GM21526 (cell line): ENCODE data around the gene COL18A1.

Experiments used
- ATAC-seq: cut with Tn5 transposase; IDR thresholded peaks from one replicate; pipeline ENCODE4 v1.9.1; 2021; ENCODE audit warnings: moderate library complexity; ENCODE audit not compliant: unreplicated experiment, low FRiP score

Gene COL18A1

DNA sequence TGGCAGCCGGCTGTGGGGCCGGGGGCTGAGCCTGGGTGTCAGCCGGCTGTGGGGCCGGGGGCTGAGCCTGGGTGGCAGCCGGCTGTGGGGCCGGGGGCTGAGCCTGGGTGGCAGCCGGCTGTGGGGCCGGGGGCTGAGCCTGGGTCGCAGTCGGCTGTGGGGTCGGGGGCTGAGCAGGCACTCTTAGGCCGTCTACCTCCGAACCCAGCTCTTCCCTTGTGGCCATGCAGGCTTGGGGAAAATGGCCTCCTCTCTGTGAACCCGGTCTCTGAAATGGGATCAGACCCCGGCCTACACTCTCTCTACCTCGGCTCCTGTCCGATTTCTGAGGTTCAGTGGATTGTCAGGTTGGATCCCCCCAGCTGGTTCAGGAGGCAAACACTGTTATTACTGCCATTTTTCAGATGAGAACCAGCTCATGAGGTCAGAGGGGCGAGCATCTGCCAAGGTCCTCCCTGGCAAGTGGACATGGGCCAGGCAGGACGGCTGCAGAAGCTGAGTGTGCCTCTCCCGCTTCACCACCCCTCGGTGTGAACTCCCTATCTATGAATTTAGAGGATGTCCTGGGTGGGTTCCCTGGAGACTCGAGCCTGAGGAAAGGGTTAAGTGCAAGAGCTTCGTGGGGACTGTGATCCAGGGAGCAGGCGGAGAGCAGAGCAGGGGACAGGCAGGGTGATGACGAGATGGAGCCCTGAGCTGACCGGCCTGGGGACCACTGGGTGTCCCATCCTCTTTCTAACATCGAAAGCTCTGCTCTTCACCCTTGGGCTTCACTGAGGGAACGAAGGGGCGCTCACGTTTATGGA lies 10.9 kb upstream of the COL18A1 start:
- ATAC-seq = no peak

- no peak for ATAC-seq
Observed at GRCh38 chr21:45396620-45396995, 8.4 kb upstream of the COL18A1 start.

DNA sequence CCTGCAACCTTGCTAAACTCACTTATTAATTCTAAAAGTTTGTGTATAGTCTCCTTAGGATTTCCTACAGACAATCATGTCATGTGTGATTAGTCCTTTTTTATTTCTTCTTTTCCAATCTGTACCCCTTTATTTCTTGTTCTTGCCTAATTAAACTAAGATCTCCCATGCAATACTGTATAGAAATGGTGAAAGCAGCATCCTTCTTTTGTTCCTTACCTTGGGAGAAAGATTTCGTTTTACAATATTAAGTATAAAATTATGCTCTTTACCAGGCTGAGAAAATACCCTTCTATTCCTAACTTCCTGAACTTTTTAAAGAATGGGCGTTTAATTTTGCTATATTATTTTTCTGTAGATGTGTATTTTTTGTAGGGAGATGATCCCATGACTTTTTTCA lies 7.6 kb upstream of the COL18A1 start:
- ATAC-seq = no peak

DNA sequence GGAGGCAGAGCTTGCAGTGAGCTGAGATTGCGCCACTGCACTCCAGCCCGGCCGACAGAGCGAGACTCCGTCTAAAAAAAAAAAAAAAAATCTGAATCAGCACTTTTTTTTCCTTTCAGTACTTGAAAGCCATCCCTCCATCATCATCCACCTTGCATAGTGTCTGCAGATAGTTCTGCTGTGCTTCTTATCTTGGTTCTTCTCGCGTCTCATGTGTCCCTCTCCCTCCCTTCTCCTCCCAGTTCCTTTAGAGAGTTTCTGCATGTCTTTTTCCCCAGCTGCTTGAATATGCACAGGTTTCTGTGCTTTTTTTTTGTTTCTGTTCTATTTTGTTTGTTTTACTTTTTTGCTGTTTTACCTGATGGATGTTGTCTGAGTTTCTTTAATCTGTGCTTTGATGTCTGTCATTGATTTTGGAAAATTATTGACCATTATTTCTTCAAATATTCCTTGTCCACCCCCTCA lies 3.9 kb upstream of the COL18A1 start:
- ATAC-seq = no peak

GRCh38 chr21:45401916-45402900 lies 2.8 kb upstream of the COL18A1 start:
- no peak for ATAC-seq

DNA sequence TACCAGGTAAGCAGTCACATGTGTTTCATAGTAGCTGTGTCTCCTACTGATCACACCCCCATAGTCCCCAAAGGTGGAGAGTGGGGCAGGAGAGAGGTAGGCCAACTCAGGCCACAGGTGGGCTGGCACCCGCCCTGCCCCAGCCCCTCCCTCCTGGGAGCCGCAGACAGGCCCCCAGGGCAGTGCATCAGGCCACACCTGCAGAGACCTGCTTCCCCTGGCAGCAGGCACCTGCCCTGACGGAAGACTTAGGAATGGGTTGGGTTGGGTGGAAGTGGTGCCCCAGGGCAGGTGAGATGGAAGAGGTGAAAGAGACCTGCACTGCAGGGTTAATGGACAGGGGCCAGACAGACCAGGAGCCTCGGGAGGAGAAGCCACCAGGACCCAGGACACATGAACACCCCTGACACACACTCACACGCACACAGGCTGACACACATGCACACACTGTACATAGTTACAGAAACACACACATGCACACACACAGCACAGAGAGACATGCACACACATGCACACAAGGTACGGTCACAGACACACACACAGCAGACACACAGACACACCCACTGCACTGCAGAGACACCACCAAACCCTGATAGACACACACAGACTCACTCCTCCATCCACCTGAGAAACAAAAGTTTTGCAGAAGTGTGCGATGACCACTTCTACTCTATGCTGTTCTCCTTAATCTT lies 1.7 kb upstream of the COL18A1 start:
- ATAC-seq = no peak

DNA sequence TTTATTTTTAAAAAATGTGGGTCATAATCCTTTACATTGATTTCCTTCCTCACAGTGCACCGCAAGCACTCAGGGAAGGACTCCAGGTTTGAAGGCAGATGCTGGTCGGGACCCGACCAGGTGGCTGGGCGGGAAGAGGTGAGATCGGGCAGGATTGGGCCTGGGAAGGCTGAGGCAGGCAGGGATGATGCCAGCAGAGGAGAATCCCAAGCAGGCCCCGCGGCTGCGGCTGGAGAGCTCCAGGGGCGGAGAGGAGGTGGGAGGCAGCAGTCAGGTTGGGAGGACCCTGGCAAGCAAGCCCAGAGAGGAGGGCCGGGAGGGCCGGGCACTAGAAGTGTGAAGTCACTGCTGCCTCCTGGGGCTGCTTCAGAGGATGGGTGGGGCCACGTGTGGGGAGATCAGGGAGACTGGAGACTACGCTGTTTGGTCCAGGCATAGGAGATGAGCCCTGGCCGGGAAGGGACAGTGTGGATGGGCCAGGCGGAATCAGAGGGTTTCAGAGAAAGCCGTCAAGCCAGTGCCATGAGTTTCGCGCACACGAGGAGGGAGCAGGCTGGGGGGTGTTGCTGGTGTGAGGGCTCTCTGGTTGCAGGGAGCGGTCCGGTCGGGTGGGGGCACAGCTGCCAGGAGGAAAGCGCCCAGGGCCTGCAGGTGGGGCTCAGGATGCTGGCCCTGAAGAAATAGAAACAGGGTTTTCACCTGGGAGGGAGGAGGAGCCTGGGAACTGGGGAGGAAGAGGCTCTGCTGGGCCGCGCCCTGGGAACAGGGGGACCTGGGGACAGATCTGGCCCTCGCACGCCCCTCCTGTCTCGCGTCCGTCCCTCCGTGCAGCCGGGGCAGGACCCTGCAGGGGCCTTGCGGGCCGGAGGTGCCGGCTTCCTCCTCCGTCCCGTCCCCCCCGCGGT lies 888 bp upstream of the COL18A1 start:
- ATAC-seq = no peak

DNA sequence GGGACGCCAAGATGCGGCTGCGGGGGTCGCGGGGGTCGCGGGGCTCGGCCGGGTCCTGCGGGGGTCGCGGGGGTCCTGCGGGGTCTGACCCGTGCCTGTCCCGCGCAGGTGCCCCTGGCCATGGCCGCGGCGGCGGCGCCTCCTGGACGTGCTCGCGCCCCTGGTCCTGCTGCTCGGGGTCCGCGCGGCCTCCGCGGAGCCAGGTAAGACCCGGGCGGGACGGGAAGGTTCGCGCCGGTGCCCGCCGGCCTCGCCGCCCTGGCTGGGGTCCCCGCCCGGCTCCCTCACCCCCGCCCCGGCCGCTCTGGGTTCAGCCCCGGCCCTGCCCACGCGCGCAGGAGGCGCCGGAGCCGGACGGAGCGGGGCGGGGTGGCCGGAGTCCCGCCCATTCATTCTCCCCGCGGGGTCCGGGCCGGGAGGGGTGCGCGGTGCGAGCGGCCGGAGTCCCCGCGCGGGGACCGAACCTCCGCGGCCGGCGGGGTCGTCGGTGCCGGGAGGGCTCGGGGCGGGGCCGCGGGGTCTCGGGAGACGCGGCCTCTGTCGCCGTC lies 380 bp downstream of the COL18A1 start:
- ATAC-seq = no peak

- ATAC-seq = no peak
Observed at GRCh38 chr21:45405819-45406762, 1.1 kb downstream of the COL18A1 start.

DNA sequence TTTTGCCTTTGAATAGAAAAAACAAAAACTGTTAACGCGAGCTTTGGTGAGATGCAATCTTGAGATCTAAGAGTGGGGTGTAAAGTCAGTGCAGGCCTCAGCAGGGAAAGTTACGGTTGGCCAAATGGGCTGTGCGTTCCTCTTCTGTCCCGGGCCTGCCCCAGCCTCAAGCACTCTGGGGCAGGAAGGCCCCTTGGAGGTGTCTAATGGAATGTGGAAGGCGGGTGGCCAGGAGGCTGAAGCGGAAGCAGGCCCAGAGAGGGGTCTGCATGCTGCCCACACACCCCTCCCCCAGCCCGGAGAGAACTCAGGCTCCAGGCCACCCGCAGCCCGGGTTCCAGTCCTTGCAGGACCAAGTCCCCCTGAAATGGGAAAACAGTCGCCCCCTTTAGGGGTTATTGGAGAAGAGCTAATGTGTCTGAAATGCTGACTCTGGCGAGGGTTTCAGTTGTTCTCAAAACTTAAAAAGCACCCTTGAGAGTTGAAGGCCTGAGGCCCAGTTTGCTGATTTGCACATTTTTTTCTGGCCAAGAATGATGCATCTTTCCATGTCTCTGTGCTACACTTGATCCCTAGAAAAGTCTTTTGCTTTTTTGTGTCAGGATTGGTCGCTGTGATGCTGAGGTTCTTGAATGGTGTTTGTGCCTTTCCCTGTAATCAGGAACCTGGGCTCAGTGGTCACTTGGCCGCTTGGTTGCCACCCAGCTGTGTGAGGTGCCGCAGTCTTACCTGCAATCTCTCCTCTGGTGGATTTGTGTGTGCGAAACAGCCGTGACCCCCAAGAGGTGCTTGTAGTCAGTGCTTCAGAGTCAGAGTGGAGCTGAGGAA lies 2.0 kb downstream of the COL18A1 start:
- no peak for ATAC-seq

GRCh38 chr21:45407629-45408247 lies 2.8 kb downstream of the COL18A1 start:
- ATAC-seq = no peak

DNA sequence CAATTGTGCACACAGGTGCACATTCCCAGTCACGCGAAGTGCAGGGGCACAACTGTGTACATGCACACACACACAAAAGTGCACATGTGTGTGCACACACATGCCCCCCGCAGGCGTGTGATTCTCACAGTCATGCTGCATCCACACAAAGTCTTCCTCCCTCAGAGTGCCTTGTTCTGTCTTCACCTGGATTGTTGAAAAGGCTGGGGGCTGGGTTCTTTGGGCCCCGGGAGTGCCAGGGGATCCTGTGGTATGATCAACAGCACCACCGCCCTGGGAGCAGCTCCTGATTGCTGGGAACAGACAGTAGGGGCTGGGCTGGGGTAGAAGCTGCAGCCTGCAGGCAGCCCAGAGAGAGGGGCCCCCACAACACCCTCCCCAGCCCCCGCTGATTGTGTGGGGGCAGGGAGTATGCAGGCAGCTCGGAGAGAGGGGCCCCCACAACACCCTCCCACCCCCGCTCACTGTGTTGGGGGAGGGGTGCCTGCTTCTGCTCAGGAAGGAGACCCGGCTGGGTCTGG lies 3.4 kb downstream of the COL18A1 start:
- no peak for ATAC-seq

DNA sequence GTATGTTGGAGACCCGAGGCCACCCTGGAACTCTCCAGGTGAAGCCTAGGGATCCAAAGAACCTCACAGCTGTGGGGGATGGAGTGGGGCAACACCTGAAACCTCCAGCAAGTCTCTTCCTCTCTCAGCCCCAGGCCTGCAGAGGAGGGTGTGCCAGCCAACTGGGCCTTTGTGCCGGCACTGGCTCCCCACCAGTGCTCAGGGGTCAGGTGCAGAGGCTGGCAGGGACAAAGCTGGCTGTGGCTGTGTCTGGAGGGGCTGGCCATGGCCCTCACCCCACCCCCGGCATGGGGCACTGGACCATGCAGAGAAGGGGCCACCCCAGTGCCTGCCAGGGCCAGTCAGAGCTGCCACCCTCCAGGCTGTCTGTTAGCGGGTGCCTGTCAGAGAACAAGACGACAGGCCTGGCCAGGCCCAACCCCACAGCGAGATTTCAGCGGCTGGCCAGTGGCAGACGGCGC lies 3.9 kb downstream of the COL18A1 start:
- no peak for ATAC-seq

GRCh38 chr21:45409466-45410150 lies 4.6 kb downstream of the COL18A1 start:
- no peak for ATAC-seq

GRCh38 chr21:45410151-45410864 lies 5.3 kb downstream of the COL18A1 start:
- ATAC-seq = no peak
